Measurements from ENCODE around the gene CTNNAL1.
"Not testable (repeated sequence)": the region's sequence is repeated elsewhere in the genome, so short reads cannot be mapped to it uniquely, and the experiment has no call there.

CTNNAL1 gene

DNA sequence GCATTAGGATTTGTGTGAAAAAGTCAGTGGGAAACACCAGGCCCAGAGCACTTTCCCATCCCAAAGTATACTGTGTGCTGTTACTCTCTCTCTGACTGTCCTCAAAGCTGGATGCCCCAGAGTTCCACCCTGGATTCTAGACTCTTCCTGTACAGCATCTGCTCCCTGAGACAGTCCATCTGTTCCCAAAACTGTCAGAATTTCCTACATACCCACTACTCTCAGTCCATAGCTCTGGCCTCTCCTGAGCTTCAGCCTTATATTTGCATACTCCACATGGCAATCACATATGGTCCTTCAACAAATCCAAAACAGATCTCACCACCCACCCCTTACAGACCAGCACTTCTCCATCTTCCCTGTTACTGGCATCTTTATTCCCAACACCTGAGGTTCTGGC is 88.8 kb downstream of the CTNNAL1 start:
- no peak for DNase-seq

DNA sequence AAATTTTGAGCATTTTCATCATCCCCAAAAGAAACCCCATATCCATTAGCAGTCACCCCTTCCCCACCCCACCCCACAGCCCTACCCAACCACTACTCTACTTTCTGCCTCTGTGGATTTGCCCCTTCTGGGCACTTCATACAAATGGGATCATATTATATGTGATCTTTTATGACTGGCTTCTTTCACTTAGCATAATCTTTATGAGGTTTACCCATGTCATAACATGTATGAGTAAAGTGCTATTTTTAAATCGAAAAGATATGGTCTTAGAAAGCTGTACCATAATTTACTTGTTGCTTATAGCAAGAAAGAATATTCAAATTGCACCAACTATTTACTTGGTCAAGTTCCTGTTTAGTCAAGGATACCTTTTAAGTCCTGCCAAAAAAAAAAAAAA is 92.1 kb downstream of the CTNNAL1 start:
- no peak for DNase-seq

DNA sequence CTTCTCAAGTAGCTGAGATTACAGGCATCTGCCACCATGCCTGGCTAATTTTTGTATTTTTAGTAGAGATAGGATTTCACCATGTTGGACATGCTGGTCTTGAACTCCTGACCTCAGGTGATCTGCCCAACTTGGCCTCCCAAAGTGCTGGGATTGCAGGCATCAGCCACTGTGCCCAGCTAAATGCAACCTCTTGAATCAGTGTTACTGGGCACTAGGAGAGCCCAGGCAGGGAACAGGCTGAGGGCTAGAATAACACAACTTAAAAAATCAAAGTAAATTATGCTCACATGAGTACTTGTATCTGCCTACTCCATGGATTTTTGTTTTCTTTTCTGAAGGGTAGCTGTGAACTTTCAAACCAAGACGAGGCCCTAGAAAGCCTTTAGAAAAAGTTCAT is 92.9 kb downstream of the CTNNAL1 start:
- DNase-seq: not testable (repeated sequence)

DNA sequence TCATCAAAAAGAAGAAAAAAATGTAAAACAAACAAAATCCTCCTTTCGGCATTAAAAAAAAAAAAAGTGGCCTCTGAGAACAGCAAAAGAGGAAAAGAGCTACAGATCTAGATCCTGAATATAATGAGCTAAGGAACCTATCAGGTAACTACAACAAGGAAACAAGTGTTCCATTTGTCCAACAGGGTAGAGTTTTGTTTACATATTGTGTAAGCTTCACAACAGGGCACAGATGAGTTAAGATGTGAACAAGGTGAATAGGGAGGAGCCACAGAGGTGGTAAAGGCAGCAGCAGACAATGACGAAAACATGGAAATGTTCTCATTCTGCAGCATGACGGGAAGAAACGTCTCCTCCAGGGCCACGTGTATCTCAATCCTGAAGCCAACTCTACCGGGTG is 93.8 kb downstream of the CTNNAL1 start:
- DNase-seq: no peak

DNA sequence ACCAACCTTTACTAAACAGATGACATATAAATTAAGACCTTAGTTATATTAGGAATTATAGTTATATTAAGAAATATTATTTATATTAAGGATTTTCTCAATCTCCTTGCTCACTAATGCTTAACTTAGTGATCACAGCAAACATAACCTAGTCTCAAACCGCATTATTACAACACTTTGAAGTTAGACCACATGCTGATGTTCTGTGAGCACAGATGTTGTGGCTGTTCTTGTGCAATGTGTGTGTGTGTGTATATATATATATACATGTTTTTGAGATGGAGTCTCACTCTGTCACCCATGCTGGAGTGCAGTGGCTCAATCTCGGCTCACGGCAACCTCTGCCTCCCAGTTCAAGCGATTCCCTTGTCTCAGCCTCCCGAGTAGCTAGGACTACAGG is 99.9 kb downstream of the CTNNAL1 start:
- DNase-seq: no peak

DNA sequence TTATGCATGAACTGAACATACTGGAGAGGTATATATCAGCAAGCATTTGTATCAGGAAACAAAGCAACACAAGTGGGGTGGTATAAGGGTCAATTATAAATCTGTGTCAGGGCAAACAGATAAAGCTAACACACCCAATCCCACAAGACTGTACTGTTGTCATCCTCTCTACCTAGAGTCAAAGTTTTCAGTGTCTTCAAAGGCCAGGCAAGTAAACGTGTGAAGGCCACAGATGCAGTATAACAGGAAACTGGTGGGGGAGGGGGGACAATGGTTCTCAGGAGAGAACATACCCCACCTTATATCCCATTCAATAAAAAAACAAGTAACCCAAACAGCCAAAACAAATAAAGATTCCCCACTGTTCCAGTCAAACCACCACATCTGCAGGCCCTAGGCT is 101.5 kb downstream of the CTNNAL1 start:
- DNase-seq: no peak

DNA sequence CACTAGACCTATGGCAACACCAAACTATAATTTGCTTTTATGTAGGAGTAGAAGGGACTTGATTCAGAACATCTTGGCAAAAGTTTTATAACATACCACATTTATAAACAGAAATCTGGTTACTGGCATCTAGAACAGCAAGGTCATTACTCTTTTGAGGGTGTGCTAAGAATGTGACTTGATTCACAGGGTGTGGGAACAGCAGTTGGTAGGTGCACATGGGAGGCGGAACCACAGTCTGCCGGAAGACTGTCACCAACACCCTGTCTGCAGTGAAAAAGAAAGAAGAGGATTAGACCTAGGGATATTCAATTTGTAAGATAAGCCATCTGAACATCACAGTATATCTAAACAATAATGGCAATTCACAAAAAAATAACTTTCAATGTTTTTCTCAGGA is 102.4 kb downstream of the CTNNAL1 start:
- DNase-seq: no peak

DNA sequence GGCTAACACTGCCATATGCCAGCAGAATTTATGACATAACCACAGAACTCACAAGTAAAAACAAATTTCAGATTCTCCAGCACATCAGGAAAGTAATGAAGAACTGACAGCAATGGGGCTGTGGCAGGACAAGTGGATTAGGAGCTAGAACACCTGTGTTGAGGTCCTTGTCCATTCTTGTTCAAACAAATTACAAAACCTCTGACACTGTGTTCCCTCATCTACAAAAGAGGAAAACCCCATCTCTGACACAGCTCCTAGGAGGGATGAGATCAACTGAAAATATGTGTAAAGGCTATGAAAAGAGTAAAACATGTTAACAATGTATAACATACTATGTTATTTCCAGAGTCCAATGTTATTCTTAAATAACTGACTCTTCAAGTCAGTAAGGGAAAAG is 102.9 kb downstream of the CTNNAL1 start:
- no peak for DNase-seq

DNA sequence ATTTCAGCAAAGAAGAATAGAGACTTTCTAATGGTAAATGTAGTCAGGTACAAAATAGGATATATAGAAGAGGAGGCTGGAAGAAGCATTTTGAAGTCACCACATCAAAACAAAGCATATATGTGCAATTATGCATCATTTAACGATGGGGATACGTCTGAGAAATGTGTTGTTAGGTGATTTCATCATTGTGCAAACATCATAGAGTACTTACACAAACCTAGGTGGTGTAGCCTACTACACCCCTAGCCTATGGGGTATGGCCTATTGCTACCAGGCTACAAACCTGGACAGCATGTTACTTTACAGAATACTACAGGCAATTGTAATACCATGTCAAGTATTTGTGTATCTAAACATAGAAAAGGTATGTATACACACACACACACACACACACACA is 107.8 kb downstream of the CTNNAL1 start:
- no peak for DNase-seq

DNA sequence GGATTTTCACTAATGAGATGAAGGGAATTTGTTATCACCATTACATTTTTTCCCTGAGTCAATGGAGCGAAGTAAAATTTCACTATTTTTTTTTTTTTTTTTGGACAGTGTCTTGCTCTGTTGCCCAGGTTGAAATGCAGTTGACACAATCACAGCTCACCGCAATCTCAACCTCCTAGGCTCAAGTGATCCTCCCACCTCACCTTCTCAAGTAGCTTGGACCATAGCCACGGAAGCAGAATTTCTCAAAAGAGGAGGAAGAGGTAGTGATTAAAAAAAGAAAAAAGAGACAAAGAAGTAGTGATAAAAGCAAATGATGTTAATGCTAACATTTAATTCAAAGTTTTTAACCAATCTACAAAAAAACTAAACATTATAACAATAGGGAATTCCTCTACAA is 109.1 kb downstream of the CTNNAL1 start:
- no peak for DNase-seq

DNA sequence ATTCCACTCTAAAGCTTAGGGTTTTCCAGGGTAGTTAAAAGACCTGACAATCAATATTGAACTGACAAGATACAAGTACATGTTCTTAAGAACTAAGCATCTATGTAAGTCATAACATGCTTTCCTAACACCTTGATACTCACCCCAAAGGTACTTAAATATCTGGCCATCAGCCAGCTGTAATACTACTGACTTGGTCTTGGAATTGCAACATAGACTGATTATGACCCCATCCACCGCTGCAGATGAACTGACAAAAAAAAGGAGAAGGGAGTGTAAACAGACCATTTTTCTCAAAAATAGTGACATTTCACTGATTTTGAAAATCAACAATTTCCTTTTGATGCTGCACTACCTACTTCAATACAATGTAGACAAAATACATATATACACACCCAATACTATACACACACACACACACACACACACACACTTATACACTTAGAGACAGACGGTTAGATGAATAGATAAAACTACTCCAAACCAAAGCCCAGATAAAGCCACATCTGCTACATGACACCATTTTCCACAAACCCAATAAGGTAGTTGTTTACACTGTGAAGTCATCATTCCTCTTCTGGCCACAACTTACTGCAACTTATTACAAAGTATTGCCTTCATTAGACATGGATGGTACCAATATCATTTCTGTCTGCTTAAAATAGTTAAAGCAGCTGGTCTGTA is 109.7 kb downstream of the CTNNAL1 start:
- no peak for DNase-seq

DNA sequence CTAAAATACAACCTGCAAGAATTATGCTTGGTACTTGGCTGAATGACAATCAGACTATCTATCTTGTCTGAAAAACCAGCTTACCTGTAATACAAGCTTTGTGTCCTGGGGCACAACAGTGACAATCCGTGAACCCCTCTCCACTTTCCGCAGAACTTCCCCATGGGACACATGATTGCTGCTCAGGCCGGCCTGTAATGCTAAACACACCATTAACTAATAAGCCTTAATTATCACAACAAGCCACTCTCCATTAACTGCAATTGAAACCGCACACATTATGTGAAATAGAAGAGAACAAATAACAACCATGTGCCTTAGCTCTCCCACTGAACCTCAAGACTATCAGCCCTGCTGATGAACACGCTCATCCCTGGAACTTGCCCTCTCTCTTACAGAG is 113.1 kb downstream of the CTNNAL1 start:
- DNase-seq: no peak

DNA sequence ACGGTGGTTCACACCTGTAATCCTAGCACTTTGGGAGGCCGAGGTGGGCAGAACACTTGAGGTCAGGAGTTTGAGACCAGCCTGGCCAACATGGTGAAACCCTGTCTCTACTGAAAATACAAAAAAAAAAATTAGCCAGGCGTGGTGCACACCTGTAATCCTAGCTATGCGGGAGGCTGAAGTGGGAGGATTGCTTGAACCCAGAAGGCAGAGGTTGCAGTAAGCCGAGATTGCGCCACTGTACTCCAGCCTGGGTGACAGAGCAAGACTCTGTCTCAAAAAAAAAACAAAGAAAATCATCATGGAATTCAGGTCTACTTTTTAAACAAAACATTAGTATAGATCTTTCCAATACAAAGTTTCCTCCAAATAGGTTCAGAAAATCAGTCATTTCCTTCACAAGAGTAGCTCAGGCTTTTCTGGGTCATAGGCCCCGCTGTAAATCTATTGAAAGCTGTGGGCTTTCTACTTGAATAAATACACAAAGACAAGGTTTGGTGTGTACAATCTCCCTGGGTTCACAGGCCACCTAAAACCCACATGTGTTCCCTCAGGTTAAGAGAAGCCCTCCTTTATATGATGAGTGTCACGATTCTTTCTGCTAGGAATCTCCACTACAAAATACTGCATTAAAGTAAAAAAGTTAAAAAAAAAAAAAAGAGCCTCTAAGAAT is 114.1 kb downstream of the CTNNAL1 start:
- not testable (repeated sequence) for DNase-seq

DNA sequence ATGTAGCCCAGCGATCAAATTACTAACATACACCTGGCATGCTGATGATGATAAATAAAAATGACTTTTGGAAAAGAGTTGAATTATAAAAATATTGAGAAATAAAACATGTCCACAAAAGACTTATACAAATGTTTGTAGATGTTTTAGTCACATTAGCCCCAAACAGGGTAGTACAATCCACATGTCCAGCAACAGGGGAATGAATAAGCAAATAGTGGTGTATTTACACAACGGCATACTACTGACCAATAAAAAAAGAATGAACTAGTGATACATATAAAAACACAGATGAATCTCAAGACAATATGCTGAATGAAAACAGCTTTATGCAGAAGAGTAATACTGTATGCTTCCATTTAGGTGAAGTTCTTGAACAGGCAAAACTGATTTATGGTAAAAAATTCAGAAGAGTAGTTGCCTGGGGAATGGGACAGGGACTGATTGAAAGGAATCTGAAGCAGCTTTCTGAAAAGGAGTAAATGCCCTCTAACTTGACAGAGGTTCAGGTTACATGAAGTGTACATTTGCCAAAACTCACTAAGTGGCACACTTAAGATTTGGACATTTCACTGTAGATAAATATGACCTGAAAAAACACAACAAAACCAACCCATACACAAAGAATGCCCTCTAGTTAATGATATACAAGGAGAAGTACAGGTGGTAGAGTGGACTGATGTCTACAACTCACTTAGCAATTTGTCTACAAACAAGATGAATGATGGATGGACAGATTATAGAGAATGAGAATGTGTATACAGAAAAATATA is 115.8 kb downstream of the CTNNAL1 start:
- DNase-seq: no peak

DNA sequence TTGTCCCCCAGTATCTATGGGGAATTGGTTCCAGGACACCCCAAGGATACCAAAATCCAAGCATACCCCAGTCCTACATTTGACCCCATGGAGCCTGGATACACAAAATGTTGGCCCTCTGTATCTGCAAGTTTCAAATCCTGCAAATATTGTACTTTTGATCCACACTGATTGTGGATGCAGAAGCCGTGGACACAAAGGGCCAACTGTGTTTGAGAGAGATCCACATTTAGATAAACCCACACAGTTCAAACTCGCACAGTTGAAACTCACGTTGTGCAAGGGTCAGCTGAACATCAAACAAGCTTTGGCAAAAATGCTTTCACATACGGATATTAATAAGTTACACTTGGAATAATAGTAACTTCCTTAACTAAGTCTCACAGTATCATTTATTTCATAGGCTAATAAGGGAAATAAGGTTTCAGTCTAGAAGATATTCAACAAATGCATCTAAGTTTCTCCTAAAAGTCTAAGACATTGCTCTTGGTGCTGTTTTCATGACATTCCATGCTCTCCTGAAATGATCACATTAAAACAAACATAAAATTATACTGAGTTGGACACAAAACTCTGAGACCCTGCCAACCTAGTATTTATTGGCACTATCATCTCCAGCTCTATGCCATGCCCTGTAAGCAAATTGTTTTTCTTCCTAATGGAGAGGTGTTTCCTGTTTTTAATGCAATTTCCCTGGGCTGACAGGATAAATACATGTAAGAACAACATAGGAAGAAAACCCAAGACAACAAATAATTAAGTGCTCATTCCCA is 118.9 kb downstream of the CTNNAL1 start:
- no peak for DNase-seq
